K562 (cell line): ENCODE data around the gene FBLN2. TPM values are rescaled to one million over a fixed set of nuclear protein-coding genes. Genes with fewer than 3 reads are reported as not detected.

ENCODE experiments used
- ARID2 ChIP-seq: fragments of 450-650 bp; IDR thresholded peaks from 2 replicates; pipeline ENCODE4 v1.6.1; 2017; ENCODE audit warnings: antibody characterized with exemption, mild to moderate bottlenecking
- ARID3B ChIP-seq: fragments of 250-450 bp; sonication (Bioruptor Pico); IDR thresholded peaks from 2 replicates; pipeline ENCODE4 v1.4.0; 2020; ENCODE audit warnings: borderline replicate concordance
- BCLAF1 ChIP-seq, 2 experiments: fragments of 450-650 bp in 1 of 2; IDR thresholded peaks; 2 replicates each; pipeline ENCODE4 v1.6.1; 2011 to 2017; ENCODE audit warnings: low read depth in 2 of 2, antibody characterized with exemption in 1 of 2, borderline replicate concordance in 1 of 2, low read length in 1 of 2, mild to moderate bottlenecking in 1 of 2, mixed read lengths in 1 of 2; ENCODE audit not compliant: control insufficient read depth in 1 of 2
- MXD1 ChIP-seq: fragments of 250-450 bp; sonication (Bioruptor Pico); IDR thresholded peaks from 2 replicates; pipeline ENCODE4 v1.8.0; 2021; ENCODE audit warnings: borderline replicate concordance, mild to moderate bottlenecking, moderate library complexity; ENCODE audit not compliant: poor library complexity, severe bottlenecking
- NFE2L1 ChIP-seq: fragments of 450-650 bp; IDR thresholded peaks from 2 replicates; pipeline ENCODE4 v1.6.1; 2016; ENCODE audit warnings: missing genetic modification characterization, low read depth, mild to moderate bottlenecking, missing compliant biosample characterization, moderate library complexity, borderline replicate concordance
- NFYB ChIP-seq: IDR thresholded peaks from 2 replicates; pipeline ENCODE4 v1.6.1; 2011; ENCODE audit warnings: mild to moderate bottlenecking, moderate library complexity; ENCODE audit not compliant: insufficient read length; ENCODE audit errors: extremely low read depth
- PCBP2 ChIP-seq: fragments of 200-400 bp; formaldehyde crosslinking; IDR thresholded peaks from 2 replicates; pipeline ENCODE4 v1.6.1; 2018; ENCODE audit warnings: low read length, low read depth, mild to moderate bottlenecking, moderate library complexity; ENCODE audit not compliant: poor library complexity, severe bottlenecking
- PHF8 ChIP-seq: fragments of 200-600 bp; sonication (generic); IDR thresholded peaks from 2 replicates; pipeline ENCODE4 v1.6.1; 2012; ENCODE audit warnings: mixed run types, mild to moderate bottlenecking, inconsistent platforms, low read length, moderate library complexity, borderline replicate concordance
- POLR2B ChIP-seq: fragments of 450-650 bp; IDR thresholded peaks from 2 replicates; pipeline ENCODE4 v1.6.1; 2018; ENCODE audit warnings: low read depth; ENCODE audit not compliant: partially characterized antibody
- PTTG1 ChIP-seq: fragments of 450-650 bp; IDR thresholded peaks from 2 replicates; pipeline ENCODE4 v1.6.1; 2016; ENCODE audit warnings: low read depth, mild to moderate bottlenecking, missing genetic modification characterization, missing compliant biosample characterization
- RAD51 ChIP-seq: fragments of 450-650 bp; IDR thresholded peaks from 2 replicates; pipeline ENCODE4 v1.7.1; 2016; ENCODE audit warnings: low read depth, mild to moderate bottlenecking, borderline replicate concordance
- RBM22 ChIP-seq: fragments of 200-400 bp; formaldehyde crosslinking; IDR thresholded peaks from 2 replicates; pipeline ENCODE4 v1.6.1; 2018; ENCODE audit warnings: low read length, low read depth; ENCODE audit not compliant: poor library complexity, severe bottlenecking
- RFX7 ChIP-seq: fragments of 250-450 bp; sonication (Bioruptor Pico); IDR thresholded peaks from 2 replicates; pipeline ENCODE4 v1.5.1; 2021; ENCODE audit warnings: mild to moderate bottlenecking
- RUNX1 ChIP-seq: sonication (generic); IDR thresholded peaks from 2 replicates; pipeline ENCODE4 v1.6.1; 2016; ENCODE audit warnings: antibody characterized with exemption, low read depth
- SRF ChIP-seq, 2 experiments: fragments of 250-450, 450-650 bp in 1 of 2; sonication (Bioruptor Pico) in 1 of 2; sonication (generic) in 1 of 2; formaldehyde crosslinking; IDR thresholded peaks; 2 replicates each; pipeline versions ENCODE4 v1.5.0 to v1.5.1; 2020 to 2022; ENCODE audit warnings: mild to moderate bottlenecking in 1 of 2, missing genetic modification reagents in 1 of 2
- USF2 ChIP-seq: sonication (generic); formaldehyde crosslinking; IDR thresholded peaks from 2 replicates; pipeline ENCODE4 v1.5.0; 2020; ENCODE audit warnings: missing genetic modification reagents
- ZNF146 ChIP-seq: IDR thresholded peaks from one replicate; pipeline ENCODE4 v1.6.1; 2018; ENCODE audit warnings: missing compliant biosample characterization; ENCODE audit not compliant: unreplicated experiment
- ZNF316 ChIP-seq: fragments of 450-650 bp; IDR thresholded peaks from 2 replicates; pipeline ENCODE4 v1.6.1; 2016
- ZNF699 ChIP-seq: fragments of 250-450 bp; sonication (Bioruptor Pico); IDR thresholded peaks from 2 replicates; pipeline ENCODE4 v1.8.0; 2021; ENCODE audit warnings: mild to moderate bottlenecking, moderate library complexity; ENCODE audit not compliant: insufficient replicate concordance
- ZNF77 ChIP-seq: fragments of 250-450 bp; sonication (Bioruptor Pico); IDR thresholded peaks from 2 replicates; pipeline ENCODE4 v1.5.0; 2020
- polyA plus RNA-seq, 8 experiments: library from polyadenylated mRNA; depleted of rRNA in 4 of 8; stranded (reverse) in 5 of 8; unstranded in 3 of 8; fragments of >200 nt; fragmentation: Nextera tagmentation in 2 of 8; fragmentation: Illumina TruSeq in 1 of 8; extraction: Ambion mirVana in 2 of 8; extraction: Trizol in 1 of 8; gene quantifications; 2 replicates each; pipeline versions ENCODE4 v1.2.1 to v1.2.3, GENCODE V29; 2011 to 2014; ENCODE audit warnings: inconsistent platforms in 1 of 8, missing spikeins in 1 of 8
- total RNA-seq, 7 experiments: library from RNA; depleted of rRNA in 6 of 7; stranded (reverse); fragments of >200 nt in 6 of 7; fragmentation: Illumina TruSeq in 2 of 7; extraction: Trizol in 2 of 7; gene quantifications; 2 replicates each; pipeline versions ENCODE4 v1.2.1 to v1.2.3, GENCODE V29; 2011 to 2021; ENCODE audit warnings: low replicate concordance in 1 of 7

The FBLN2 gene
- total and polyA plus RNA-seq, 9 of the 15 experiments (the other 6 are each of a cell fraction or from before 2014, with no cell fraction given) = 0.03 to 0.10 (median 0.04) TPM; not detected in 6

- TF ChIP-seq RFX7 (CRISPR knock-in tag) (no peak), RUNX1 (peak; percentile 70; the same call in 1 of the 2 replicates), ZNF146 (CRISPR knock-in tag) (no peak), ARID3B (CRISPR knock-in tag) (no peak), USF2 (no peak), ZNF77 (CRISPR knock-in tag) (no peak), PTTG1 (tag) (no peak; the same call in 1 of the 2 replicates), ARID2 (peak; percentile 55; the same call in 1 of the 2 replicates), ZNF699 (CRISPR knock-in tag) (no peak), MXD1 (CRISPR knock-in tag) (no peak), PCBP2 (no peak), NFE2L1 (tag) (no peak), BCLAF1 (IDR thresholded peaks at IDR 0.05; ENCODE audit: borderline replicate concordance in 1 of 2, control insufficient read depth in 1 of 2, low read depth in 2 of 2, low read length in 1 of 2) (peak in 1 of 2 experiments; percentile 83; a peak in 1 of 4 replicates), SRF (CRISPR knock-in tag; IDR thresholded peaks at IDR 0.05) (peak; percentile 48 to 49; a peak in 1 of 4 replicates), ZNF316 (no peak), NFYB (no peak), RAD51 (no peak; the same call in 1 of the 2 replicates), POLR2B (no peak), PHF8 (peak; percentile 31; the same call in 1 of the 2 replicates), RBM22 (peak; percentile 55)
Measured at GRCh38 chr3:13650210-13651056, 101.5 kb downstream of the FBLN2 start (continued).
